ENCODE results near the gene CHD5. TPM values are rescaled to one million over a fixed set of nuclear protein-coding genes. Genes with fewer than 3 reads are reported as not detected.
A peak's percentile ranks its signal among the peaks of the same experiment; 100 is the strongest.

CHD5 gene
- total RNA-seq, 1 experiment from 2014 or later = 2.4 TPM

- POLR2A ChIA-PET = no interaction called here
- Mint-ChIP-seq H3K27me3 (ENCODE audit: low read depth) (peaks cover 5% of the 10 kb centered on the region), H3K4me1 (no peaks in the 10 kb centered on the region), H3K36me3 (no peaks in the 10 kb centered on the region), H3K4me3 (no peak overlapping the region), H3K9me3 (peaks cover 27% of the 10 kb centered on the region), H3K27ac (peak overlapping the region; percentile 10; the same call in 1 of the 2 replicates)
- ATAC-seq (no peak), DNase-seq (ENCODE audit: low spot score) (peak; percentile 11)
- CTCF ChIA-PET = interaction anchor here (1.1 to 1.6 kb wide), 8 partner anchors 29 to 336 kb away, joined by 3 to 6 read pairs (median 3); no protein-coding TSS in a partner anchor
- no peak for TF ChIP-seq ZNF317 (CRISPR knock-in tag; IDR thresholded peaks at IDR 0.05; ENCODE audit: borderline replicate concordance, low read depth)
Observed at GRCh38 chr1:6111991-6112689, 68.0 kb downstream of the CHD5 start.

GRCh38 chr1:6111571-6111970, 68.5 kb downstream of the CHD5 start:
- ATAC-seq (no peak), DNase-seq (ENCODE audit: low spot score) (peak; percentile 7)
- Mint-ChIP-seq H3K4me1 (no peaks in the 10 kb centered on the region), H3K27me3 (ENCODE audit: low read depth) (no peaks in the 10 kb centered on the region; the same call in none of the 2 replicates), H3K27ac (no peak overlapping the region), H3K4me3 (no peak overlapping the region), H3K36me3 (no peaks in the 10 kb centered on the region), H3K9me3 (peaks cover 21% of the 10 kb centered on the region)
- ChIA-PET CTCF (interaction anchor here (0.7 to 1.6 kb wide), 6 partner anchors 28 to 336 kb away, joined by 3 to 5 read pairs (median 3); no protein-coding TSS in a partner anchor), POLR2A (no interaction called here)
- TF ChIP-seq ZNF425 (CRISPR knock-in tag; conservative IDR thresholded peaks at IDR 0.05) (no peak), USF1 (CRISPR knock-in tag; IDR thresholded peaks at IDR 0.05) (no peak), ZNF416 (CRISPR knock-in tag; IDR thresholded peaks at IDR 0.05) (no peak), SMAD4 (CRISPR knock-in tag; IDR thresholded peaks at IDR 0.05) (no peak), TP53 (CRISPR knock-in tag; IDR thresholded peaks at IDR 0.05) (no peak), ATF6 (CRISPR knock-in tag; IDR thresholded peaks at IDR 0.05) (no peak), GTF2I (CRISPR knock-in tag; conservative IDR thresholded peaks at IDR 0.05) (no peak), ZNF263 (CRISPR knock-in tag; IDR thresholded peaks at IDR 0.05; ENCODE audit: low read depth) (no peak), EMX1 (CRISPR knock-in tag; IDR thresholded peaks at IDR 0.05) (no peak), NFYB (CRISPR knock-in tag; conservative IDR thresholded peaks at IDR 0.05; ENCODE audit: low read depth) (no peak), CBFB (CRISPR knock-in tag; IDR thresholded peaks at IDR 0.05; ENCODE audit: low read depth) (no peak), ZNF317 (CRISPR knock-in tag; IDR thresholded peaks at IDR 0.05; ENCODE audit: borderline replicate concordance, low read depth) (no peak), KAT7 (CRISPR knock-in tag; IDR thresholded peaks at IDR 0.05; ENCODE audit: borderline replicate concordance) (no peak), NR2C2 (CRISPR knock-in tag; IDR thresholded peaks at IDR 0.05) (no peak), IRF1 (CRISPR knock-in tag; IDR thresholded peaks at IDR 0.05) (no peak), ZSCAN18 (CRISPR knock-in tag; IDR thresholded peaks at IDR 0.05) (no peak), ARID4B (CRISPR knock-in tag; IDR thresholded peaks at IDR 0.05; ENCODE audit: borderline replicate concordance) (no peak)
